Stimulated activated naive B cell treated with anti-CD40 and anti-IgM and Interleukin-4, amounts not matched to agents 10 μg/mL and 1 μg/mL and 100 μg/mL, for 72 hours (primary cell): ENCODE measurements around the gene CSMD2.
"Not testable (repeated sequence)": the region's sequence is repeated elsewhere in the genome, so short reads cannot be mapped to it uniquely, and the experiment has no call there.

Experiments used
- ATAC-seq, 2 donors: fragments of 150-1000 bp; cut with Tn5 transposase; replicated peaks; 2 replicates each; pipeline ENCODE4 v1.10.0; 2021; ENCODE audit warnings: moderate library complexity in 1 of 2
- DNase-seq: peaks from one replicate; pipeline ENCODE4 v3.0.0; 2021
- H3K27ac Mint-ChIP-seq: one replicate; pipeline ENCODE4 v1.8.0; 2022; ENCODE audit warnings: mild to moderate bottlenecking, mixed read lengths
- H3K27me3 Mint-ChIP-seq, 2 donors: one replicate each; pipeline ENCODE4 v1.8.0; 2022; ENCODE audit warnings: mixed read lengths in 2 of 2
- H3K36me3 Mint-ChIP-seq, 2 donors: one replicate each; pipeline ENCODE4 v1.8.0; 2022; ENCODE audit warnings: mixed read lengths in 2 of 2, mild to moderate bottlenecking in 1 of 2
- H3K4me1 Mint-ChIP-seq, 2 donors: one replicate each; pipeline ENCODE4 v1.8.0; 2022; ENCODE audit warnings: mixed read lengths in 2 of 2, mild to moderate bottlenecking in 1 of 2
- H3K4me3 Mint-ChIP-seq, 2 donors: one replicate each; pipeline ENCODE4 v1.8.0; 2022; ENCODE audit warnings: mild to moderate bottlenecking in 2 of 2, mixed read lengths in 2 of 2, moderate library complexity in 1 of 2
- H3K9me3 Mint-ChIP-seq, 2 donors: one replicate each; pipeline ENCODE4 v1.8.0; 2022; ENCODE audit warnings: mixed read lengths in 2 of 2, mild to moderate bottlenecking in 1 of 2

CSMD2 gene

DNA sequence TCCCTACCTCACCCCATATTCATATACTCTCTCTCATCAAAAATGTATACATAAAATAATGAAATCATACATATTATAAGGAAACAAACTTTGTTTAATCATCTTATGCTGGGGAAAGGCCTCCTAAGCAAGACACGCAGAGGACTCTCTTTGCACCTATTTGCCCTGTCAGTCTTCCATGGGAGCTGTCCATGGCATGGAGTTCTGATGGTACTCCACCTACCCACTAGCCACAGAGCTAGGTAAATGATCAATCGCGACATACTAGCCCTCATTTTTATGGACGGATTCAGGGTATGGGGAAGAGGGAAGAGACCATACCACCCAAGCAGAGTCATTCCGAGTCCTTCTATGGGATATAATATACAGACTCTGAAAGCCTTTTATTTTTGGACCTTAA, 131.0 kb downstream of the CSMD2 start:
- Mint-ChIP-seq H3K4me3 (no peak overlapping the region), H3K36me3 (no peaks in the 10 kb centered on the region), H3K9me3 (no peaks in the 10 kb centered on the region), H3K27me3 (peaks cover 9 to 19% of the 10 kb centered on the region in 2 donors), H3K4me1 (no peaks in the 10 kb centered on the region), H3K27ac (no peak overlapping the region)
- ATAC-seq (no peak), DNase-seq (no peak)

DNA sequence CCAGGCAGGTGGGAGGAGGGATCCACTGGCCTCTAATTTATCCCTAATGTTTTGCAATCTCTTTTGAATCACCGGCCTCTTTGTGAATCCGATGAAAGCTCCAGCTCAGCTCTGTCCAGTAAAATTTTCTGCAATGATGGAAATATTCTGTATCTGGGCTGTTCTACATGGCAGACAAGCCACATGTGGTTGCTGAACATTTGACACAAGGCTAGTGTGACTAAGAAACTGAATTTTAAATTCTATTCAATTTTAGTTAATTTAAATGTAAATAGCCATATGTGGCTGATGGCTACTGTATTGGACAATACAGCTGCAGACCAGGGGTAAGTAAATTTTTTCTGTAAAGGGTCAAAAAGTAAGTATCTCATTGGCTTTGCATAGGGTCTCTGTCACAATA, 135.1 kb downstream of the CSMD2 start:
- Mint-ChIP-seq H3K4me1 (no peaks in the 10 kb centered on the region), H3K4me3 (no peak overlapping the region), H3K9me3 (peaks cover 0 to 1% of the 10 kb centered on the region in 2 donors), H3K27me3 (peaks cover 5 to 34% of the 10 kb centered on the region in 2 donors), H3K36me3 (no peaks in the 10 kb centered on the region), H3K27ac (no peak overlapping the region)
- DNase-seq (no peak), ATAC-seq (no peak)

DNA sequence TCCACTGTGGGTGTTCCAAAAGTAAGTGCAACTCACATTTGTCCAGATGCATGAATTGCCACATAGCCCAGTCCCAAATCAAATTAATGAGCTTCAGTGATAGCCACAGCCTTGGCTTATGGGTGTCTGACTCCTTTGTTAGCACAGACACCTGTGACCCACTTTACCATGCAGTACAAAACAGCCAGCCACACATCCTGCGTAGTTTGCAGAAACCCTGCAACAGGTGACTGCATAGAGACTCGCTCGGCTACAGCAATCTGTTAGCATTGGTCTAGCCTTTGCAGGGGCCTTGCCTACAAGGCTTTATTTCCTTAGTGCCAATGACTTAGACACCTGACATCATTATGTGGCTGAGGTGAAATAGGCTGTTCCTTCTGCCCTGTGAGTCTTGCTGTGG, 135.5 kb downstream of the CSMD2 start:
- DNase-seq (no peak), ATAC-seq (no peak)
- Mint-ChIP-seq H3K36me3 (no peaks in the 10 kb centered on the region), H3K27ac (no peak overlapping the region), H3K4me3 (no peak overlapping the region), H3K4me1 (no peaks in the 10 kb centered on the region), H3K9me3 (peaks cover 0 to 1% of the 10 kb centered on the region in 2 donors), H3K27me3 (peaks cover 5 to 35% of the 10 kb centered on the region in 2 donors)

DNA sequence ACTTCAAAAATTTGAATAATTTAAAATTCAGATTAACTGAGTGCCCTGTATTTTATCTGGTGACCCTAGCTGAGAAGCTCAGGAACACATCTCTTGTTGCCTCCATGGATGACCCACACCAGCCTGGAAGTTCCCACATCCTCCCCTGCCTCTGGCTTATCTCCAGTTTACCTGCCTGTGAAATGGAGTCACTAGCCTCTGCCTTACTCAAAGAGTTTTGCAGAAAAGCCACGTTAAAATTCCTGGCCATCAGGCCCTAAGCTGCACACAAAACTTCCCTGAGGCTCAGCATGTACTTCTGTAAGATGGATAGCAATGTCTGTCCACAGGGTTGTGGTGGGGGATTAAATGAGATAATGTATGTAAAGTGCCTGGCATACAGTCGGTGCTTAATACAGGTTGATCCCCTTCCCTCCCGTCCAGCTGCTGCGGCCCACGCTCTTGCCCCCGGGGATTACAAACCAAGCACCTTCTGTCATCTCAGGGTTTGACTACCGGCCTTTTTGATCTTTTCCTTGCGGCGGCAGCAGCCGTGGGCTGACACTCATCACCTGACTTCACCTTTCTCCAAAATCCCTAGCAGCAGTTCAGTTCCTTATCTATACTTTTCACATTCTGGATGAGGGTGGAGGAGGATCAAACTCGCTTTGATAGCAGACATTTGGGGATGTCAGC, 136.5 kb downstream of the CSMD2 start:
- H3K27me3 Mint-ChIP-seq, result peaks cover 5 to 31% of the 10 kb centered on the region in 2 donors
- no peak for ATAC-seq
- no peak overlapping the region for H3K4me3 Mint-ChIP-seq
- H3K27ac Mint-ChIP-seq, result no peak overlapping the region
- no peaks in the 10 kb centered on the region for H3K4me1 Mint-ChIP-seq
- no peaks in the 10 kb centered on the region for H3K36me3 Mint-ChIP-seq
- H3K9me3 Mint-ChIP-seq, result peaks cover 0 to 1% of the 10 kb centered on the region in 2 donors
- DNase-seq, result no peak

DNA sequence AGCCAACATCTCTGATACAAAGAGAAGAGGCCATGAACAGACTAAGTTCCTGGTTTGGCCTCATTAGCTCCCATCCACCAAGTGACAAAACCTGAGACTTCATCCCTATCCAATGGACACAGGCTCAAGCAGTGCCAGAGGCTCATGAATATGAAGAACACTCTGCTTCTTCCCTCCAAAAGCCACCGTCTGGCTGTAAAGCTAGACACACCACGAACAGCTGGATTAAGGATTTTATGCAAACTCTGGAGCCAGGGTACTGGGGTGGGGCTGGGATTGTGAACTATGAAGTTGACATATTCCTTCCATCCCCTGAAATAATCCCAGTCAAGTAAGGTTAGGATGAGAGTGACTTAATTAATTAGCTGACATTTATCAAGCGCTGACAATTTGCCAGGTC, 139.4 kb downstream of the CSMD2 start:
- Mint-ChIP-seq H3K9me3 (peaks cover 0 to 4% of the 10 kb centered on the region in 2 donors), H3K27ac (no peak overlapping the region), H3K36me3 (no peaks in the 10 kb centered on the region), H3K4me3 (no peak overlapping the region), H3K27me3 (peaks cover 7 to 19% of the 10 kb centered on the region in 2 donors), H3K4me1 (no peaks in the 10 kb centered on the region)
- ATAC-seq, result no peak
- DNase-seq, result no peak

DNA sequence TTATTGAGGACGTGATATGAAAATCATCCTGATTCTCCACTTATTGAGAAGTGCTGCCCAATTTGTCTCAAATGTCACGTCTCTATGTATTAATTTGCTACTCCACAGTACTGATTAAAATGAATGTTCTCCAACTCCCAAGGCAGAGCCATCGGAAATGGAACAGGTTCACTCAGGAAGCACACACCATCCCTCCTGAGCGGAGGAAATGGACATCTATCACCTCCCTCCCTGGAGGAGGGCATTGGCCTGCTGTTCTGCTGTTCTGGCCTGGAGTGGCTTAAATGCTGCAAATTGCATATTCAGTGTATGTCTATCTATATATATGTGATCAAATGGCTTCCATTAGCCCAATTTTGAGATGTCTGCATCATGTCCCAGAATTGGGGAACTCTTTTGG, 140.5 kb downstream of the CSMD2 start:
- Mint-ChIP-seq H3K4me1 (no peaks in the 10 kb centered on the region), H3K4me3 (no peak overlapping the region), H3K9me3 (peaks cover 0 to 4% of the 10 kb centered on the region in 2 donors), H3K36me3 (no peaks in the 10 kb centered on the region), H3K27ac (no peak overlapping the region), H3K27me3 (peaks cover 12 to 23% of the 10 kb centered on the region in 2 donors)
- ATAC-seq (no peak), DNase-seq (no peak)

DNA sequence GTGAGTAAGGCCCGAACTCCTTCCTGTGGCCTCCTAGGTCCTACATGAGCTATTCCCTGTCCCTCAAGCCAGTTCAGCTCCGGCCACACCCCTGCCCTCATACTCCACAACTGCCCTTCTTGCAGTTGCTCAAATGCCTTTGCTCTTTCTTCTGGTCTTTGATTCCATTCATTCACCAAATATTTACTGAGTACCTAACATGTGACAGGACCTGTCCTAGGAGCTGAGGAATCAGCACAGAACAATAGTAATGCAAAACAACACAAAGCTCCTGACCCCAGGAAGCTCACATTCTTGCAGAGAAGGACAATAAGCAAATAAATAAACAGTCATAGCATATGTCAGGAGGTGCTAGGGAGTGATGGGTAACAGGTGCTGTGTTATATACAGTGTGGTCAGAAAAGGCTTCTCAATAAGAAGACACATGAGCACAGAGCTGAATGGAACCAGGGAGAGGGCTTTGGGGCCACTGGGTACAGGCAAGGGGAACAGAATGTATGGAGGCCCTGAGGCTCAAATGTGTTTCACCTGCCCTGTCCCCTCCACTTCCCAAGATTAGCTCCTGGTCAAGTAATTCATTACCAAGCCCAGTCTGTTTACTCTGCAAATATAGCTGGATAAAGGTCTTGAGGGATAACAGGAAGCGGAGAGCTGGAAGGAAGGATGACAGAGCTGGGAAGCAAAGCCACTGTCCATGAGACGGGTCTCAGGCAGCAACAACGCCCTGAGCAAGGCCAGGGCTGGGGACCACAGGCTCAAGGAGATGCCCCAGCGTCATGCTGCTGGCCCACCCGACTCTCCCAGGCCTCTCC, 145.1 kb downstream of the CSMD2 start:
- no peak for DNase-seq
- H3K4me3 Mint-ChIP-seq, result no peak overlapping the region
- no peak for ATAC-seq
- H3K27me3 Mint-ChIP-seq, result peaks cover 12 to 14% of the 10 kb centered on the region in 2 donors
- no peak overlapping the region for H3K27ac Mint-ChIP-seq
- H3K36me3 Mint-ChIP-seq, result no peaks in the 10 kb centered on the region
- no peaks in the 10 kb centered on the region for H3K4me1 Mint-ChIP-seq
- H3K9me3 Mint-ChIP-seq, result peaks cover 0 to 3% of the 10 kb centered on the region in 2 donors

DNA sequence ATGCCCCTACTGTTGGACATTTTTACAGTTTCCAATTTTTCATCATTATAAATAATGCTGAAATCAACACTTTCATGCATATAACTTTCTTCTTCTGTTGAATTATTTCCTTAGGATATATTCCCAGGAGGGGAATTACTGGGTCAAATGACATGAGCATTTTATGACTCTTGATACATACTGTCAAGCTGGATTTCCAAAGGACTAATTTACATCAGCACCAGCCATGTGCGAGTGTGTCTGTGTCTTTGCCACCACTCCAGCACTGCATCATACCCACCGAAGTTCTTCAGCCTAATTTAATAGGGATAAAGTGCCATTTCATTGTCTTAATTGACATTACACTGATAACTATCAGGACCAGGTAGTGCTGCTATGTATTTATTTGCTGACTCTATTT, 146.7 kb downstream of the CSMD2 start:
- no peaks in the 10 kb centered on the region for H3K36me3 Mint-ChIP-seq

DNA sequence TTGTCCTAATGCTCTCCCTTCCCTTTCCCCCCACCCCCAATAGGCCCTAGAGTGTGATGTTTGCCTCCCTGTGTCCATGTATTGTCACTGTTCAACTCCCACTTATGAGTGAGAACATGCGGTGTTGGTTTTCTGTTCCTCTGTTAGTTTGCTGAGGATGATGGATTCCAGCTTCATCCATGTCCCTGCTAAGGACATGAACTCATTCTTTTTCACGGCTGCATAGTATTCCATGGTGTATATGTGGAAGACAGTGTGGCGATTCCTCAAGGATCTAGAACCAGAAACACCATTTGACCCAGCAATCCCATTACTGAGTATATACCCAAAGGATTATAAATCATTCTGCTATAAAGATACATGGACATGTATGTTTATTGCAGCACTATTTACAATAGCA, 148.7 kb downstream of the CSMD2 start:
- H3K9me3 Mint-ChIP-seq, ATAC-seq, H3K27ac Mint-ChIP-seq: not testable (repeated sequence)

More for the DNA sequence above, 146.7 kb downstream of the CSMD2 start:
- DNase-seq, result no peak
- no peak overlapping the region for H3K4me3 Mint-ChIP-seq
- no peak overlapping the region for H3K27ac Mint-ChIP-seq
- H3K4me1 Mint-ChIP-seq, result no peaks in the 10 kb centered on the region
- peaks cover 0 to 3% of the 10 kb centered on the region in 2 donors for H3K9me3 Mint-ChIP-seq
- peaks cover 20 to 22% of the 10 kb centered on the region in 2 donors for H3K27me3 Mint-ChIP-seq
- no peak for ATAC-seq

DNA sequence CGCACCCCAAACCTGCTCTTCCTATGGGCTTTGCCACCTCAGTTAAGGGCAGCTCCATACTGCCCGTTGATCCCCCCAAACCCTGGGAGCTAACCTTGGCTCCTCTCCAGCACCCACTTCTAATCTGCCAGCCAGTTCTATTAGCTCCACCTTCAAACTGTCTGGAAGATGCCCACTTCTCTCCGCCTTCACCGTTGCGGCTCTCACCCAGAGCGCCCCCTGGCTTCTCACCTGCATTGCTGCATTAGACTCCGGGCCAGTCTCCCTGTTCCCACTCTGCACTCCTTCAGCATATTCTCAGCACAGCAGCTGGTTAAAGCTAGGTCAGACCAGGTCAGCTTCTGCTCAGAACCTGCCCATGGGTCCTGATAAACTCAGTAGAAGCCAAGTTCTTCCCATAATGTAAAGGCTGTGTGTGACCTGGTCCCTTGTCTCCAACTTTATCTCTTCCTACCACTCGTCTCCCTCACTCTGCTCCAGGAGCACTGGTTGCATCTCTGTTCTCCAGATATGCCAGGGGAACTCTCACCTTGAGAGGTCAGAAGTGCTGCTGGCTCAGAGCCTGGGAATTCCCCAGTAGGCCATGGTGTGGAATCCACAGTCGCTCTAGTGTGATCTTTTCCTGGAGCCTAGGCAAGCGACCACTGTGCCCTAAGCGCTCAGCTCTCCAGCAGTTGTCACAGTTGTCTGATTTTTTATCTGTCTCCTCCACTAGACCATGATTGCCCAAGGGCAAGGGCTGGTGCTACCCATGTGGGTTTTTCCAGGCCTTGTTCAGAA, 150.9 kb downstream of the CSMD2 start:
- peak; percentile 23 to 48 for ATAC-seq
- H3K27ac Mint-ChIP-seq, result no peak overlapping the region
- H3K36me3 Mint-ChIP-seq, result no peaks in the 10 kb centered on the region
- peaks cover 20 to 21% of the 10 kb centered on the region in 2 donors for H3K27me3 Mint-ChIP-seq
- H3K4me3 Mint-ChIP-seq, result no peak overlapping the region
- H3K9me3 Mint-ChIP-seq, result peaks cover 0 to 2% of the 10 kb centered on the region in 2 donors
- no peak for DNase-seq
- H3K4me1 Mint-ChIP-seq, result no peaks in the 10 kb centered on the region

More for the DNA sequence above, 148.7 kb downstream of the CSMD2 start:
- peaks cover 20 to 27% of the 10 kb centered on the region in 2 donors for H3K27me3 Mint-ChIP-seq
- not testable (repeated sequence) for H3K36me3 Mint-ChIP-seq, H3K4me1 Mint-ChIP-seq, H3K4me3 Mint-ChIP-seq, DNase-seq

DNA sequence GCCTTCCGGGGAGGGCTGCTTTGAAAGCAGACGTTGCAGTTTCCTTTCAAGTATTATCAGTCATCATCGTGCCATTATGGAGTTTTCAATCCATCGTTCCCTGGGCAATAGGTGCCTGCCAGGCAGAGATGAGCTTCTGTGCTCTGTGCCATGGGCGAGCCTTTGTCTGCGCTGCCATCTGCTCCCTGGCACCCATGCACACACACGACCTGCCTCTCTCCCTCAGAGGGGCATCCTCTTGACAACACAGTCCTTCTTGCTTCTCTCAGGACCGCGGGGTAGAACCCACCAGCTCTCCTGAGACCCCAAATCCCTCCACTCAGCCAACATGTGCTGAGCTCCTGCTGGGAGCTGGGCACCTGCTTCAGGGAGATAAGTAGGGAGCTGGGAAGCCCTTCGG, 151.9 kb downstream of the CSMD2 start:
- no peak for DNase-seq
- no peak for ATAC-seq
- Mint-ChIP-seq H3K27me3 (peaks cover 20 to 21% of the 10 kb centered on the region in 2 donors), H3K36me3 (no peaks in the 10 kb centered on the region), H3K27ac (no peak overlapping the region), H3K4me3 (no peak overlapping the region), H3K4me1 (no peaks in the 10 kb centered on the region), H3K9me3 (peaks cover 0 to 2% of the 10 kb centered on the region in 2 donors)

DNA sequence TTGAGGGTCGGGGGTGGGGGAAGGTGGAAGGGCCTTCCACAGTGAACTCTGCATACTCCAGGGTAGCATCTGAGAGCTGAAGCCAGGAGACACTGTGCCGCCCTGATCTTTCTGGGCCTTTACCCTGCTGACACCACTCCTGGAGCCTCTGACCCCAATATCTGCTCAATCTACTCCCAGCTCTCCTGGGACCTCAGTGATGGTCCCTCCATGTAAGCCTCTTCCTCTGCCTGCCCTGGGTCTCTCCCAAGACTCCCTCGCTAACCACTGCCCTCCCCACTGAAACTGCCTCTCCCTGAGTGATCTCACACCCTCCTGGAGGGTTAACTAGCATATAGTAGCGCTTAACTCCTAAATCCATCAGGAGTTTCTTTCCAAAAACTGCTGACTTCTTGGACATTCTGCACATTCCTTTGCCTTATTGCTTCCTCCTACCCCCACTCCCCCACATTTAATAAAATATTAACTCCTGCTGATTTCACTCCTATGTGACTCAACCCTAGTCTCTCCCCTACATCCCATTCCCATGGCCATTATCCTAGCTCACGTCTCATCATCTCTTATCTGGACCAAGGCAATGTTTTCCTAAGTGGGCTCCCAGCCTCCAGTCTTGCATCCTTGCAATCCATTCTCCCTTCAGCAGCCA, 155.6 kb downstream of the CSMD2 start:
- Mint-ChIP-seq H3K36me3 (no peaks in the 10 kb centered on the region), H3K27ac (no peak overlapping the region), H3K9me3 (peaks cover 0 to 2% of the 10 kb centered on the region in 2 donors), H3K27me3 (peaks cover 14 to 21% of the 10 kb centered on the region in 2 donors), H3K4me1 (no peaks in the 10 kb centered on the region), H3K4me3 (no peak overlapping the region)
- no peak for DNase-seq
- ATAC-seq, result no peak

DNA sequence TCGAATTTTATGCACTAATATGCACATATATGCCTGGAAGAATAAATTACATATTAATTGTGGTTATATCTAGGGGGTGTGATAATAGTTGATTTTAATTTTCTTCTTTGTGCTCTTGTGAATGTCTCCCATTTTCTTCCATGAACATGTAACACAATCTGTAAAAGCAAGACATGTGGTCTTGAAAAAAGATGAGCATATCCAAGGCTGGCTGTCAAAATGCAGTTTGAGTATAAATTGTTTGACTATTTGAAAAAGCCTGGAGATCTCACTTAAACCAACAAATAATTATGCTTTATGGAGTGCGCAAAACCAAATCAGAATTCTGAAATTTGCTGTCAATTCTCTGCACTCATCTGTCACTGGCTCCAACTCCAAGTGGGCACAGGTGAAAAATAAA, 157.3 kb downstream of the CSMD2 start:
- no peak for DNase-seq
- H3K9me3 Mint-ChIP-seq, result peaks cover 0 to 2% of the 10 kb centered on the region in 2 donors
- peaks cover 11 to 14% of the 10 kb centered on the region in 2 donors for H3K27me3 Mint-ChIP-seq
- ATAC-seq, result no peak
- H3K4me3 Mint-ChIP-seq, result no peak overlapping the region
- H3K4me1 Mint-ChIP-seq, result no peaks in the 10 kb centered on the region
- no peaks in the 10 kb centered on the region for H3K36me3 Mint-ChIP-seq
- H3K27ac Mint-ChIP-seq, result no peak overlapping the region

DNA sequence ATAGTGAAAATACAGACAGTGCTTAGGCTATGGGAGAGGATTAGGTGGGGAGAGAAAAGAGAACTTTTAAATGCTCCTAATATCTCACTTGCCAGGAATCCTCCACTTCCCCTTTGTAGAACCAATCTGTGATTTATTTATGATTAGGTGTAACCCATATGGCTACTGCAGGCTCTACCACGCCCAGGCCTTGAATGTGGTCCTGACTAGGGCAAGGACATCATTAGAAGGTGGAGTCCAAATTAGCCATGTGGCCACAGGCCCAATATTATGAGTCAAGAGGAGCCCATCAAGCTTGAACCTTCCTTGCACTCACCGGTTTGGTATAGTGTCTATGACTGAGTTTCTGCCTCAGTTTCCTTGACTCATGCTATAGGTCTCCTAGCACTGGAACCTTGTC, 159.7 kb downstream of the CSMD2 start:
- no peak for ATAC-seq

More for the DNA sequence above, 159.7 kb downstream of the CSMD2 start:
- H3K9me3 Mint-ChIP-seq, result no peaks in the 10 kb centered on the region
- DNase-seq, result no peak
- H3K4me1 Mint-ChIP-seq, result no peaks in the 10 kb centered on the region
- no peak overlapping the region for H3K27ac Mint-ChIP-seq
- no peak overlapping the region for H3K4me3 Mint-ChIP-seq
- H3K27me3 Mint-ChIP-seq, result peaks cover 9 to 10% of the 10 kb centered on the region in 2 donors
- no peaks in the 10 kb centered on the region for H3K36me3 Mint-ChIP-seq
